GM19328 (cell line): ENCODE data around the gene TFEB.
A peak's percentile ranks its signal among the peaks of the same experiment; 100 is the strongest.

Experiments
- ATAC-seq: cut with Tn5 transposase; IDR thresholded peaks from one replicate; pipeline ENCODE4 v1.9.1; 2021; ENCODE audit warnings: mild to moderate bottlenecking, moderate library complexity; ENCODE audit not compliant: unreplicated experiment

The TFEB gene

DNA sequence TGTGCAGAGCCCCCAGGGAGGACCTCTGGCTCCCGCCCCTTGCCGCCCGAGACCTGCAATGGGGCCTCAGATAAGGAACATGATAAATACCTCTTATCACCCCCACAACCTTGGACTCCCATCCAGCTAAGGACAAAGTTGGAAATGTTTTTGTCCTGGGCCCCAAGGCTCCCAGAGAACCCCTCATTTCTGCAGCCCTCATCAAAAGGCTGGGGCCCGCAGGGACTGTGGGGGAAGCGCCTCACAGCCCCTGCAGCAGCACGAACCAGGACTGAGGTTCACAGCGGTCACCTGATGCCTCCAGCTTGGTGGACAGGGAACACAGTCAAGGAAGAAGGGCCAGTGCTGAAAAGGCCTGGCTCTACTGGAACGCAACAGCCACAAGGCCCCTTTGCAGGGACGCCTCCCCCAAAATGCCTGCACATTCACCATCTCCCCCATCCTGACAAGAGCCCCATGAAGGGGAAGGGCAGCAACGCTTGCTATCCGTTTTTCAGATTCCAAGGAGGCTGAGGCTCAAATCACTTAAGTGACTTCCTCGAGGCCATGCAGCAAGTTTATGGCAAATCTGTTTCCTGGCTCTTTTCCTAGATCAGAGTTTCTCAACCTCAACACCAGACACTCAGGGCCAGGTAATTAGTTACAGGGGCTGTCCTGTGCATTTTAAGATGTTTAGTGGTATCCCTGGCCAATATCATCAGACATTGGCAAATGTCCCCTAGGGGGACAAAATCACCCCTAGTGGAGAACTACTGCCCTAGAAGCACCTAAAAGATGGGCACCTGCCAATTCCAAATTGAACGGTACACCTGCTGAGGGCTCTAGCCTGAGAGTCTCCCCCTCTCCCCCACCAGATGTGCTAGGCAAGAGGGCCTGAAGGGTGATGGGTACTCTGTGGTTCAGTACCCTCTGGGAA, 10.6 kb downstream of the TFEB start:
- ATAC-seq, result no peak

DNA sequence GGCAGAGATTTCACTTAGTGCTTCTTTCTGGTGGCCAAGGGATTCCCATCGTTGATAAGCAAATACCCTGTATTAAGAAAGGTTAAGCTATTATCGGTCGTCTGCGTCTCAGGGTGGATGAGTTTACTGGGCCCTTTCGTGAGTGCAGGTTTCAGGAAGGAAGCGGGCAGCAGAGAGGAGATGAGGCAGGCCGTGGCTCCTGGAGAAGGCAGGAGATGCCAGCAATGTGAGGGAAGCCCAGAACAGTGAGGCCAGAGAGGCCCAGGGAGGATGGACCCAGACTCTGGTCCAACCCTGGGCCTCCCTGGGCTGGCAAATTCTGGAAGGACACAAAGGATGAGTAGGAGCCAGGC, 11.2 kb downstream of the TFEB start:
- no peak for ATAC-seq

DNA sequence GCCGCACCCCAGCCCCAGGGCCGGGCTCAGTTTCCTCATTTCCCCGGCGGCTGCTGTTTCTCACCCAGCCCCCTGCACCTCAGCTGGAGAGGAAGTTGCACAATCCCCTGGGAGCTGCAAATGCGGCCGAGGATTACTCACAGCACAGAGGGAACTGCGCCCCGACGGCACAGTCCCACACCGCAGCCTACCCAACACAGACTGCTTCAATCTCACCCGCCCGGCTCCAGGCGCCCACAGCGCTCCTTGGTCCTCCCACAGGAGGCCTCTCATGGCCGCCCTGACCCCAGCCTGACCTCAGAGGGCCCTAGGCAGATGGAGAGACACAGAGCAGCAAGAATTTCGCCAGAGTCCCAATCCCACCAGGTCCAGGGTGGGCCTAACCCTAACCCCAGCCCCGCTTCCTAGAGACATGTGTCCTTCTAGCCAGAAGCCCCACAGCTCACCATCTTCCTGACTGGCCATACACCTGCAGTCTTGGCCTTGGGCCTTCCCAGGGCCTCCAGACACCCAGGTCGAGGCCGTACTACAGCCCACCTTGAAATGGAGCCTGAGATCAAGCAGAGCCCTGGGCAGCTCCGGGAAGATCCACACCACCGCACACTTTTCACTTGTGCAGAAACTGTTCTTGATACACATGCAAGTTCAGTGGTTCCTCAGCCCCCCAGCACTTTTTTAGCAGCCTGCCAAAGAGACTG, 11.7 kb downstream of the TFEB start:
- ATAC-seq, result peak; percentile 56

GRCh38 chr6:41722969-41723529, 12.4 kb downstream of the TFEB start:
- ATAC-seq, result peak; percentile 2

GRCh38 chr6:41721414-41721813, 14.0 kb downstream of the TFEB start:
- no peak for ATAC-seq

- ATAC-seq, result no peak
These were observed 14.6 kb downstream of the TFEB start for GRCh38 chr6:41720783-41721182.

DNA sequence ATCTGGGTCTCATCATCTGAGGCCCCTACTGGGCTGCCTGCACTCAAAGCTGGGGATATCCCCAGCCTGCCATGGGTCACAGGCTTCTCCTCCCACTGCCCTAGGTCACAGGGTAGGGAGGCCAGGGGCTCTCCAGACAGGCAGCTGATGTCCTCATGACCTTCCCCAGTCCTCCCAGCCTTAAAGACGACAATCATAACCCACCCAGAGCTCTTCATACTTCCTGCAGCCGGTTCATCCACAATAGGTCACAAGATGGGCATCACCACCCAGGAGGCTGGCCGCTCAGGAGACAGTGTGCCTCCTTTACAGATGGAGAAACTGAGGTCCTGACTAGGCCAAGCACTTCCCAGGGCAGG, 15.2 kb downstream of the TFEB start:
- no peak for ATAC-seq

DNA sequence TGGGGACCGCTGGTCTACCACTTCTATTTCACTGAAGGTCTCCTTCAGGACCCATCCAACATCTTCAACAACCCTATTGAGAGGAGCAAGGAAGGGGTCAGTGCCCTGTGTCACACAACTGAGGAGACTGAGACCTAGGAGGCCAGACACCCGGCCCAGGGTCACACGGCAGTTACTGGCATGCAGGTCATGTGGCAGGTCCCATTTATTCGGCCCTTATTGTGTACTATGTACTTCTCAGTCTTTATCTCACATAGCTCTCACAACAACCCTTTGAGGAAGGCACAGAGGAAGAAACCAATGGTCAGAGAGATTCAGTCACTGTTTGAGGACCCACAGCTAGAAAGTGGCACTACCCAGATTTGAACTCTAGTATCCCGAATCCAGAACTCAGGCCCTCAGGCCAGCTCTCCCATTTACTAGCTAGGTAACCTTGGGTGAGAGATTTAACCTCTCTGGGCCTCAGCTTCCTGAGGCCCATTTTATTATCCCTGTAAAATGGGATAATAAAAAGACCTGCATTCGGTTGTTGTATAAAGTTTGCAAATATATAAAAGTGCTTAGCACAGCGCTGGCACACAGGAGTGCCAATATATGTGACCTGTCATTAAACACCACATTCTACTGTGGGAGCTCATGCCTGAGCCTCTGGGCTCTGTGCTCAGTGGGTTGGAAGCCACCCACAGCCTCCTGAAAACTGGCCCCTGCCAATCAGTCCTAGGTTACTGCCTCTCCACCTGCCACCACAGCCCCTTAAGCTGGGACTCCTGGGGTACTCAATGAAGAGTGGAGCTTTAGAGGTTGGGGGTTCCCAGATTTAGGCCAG, 15.8 kb downstream of the TFEB start:
- no peak for ATAC-seq

DNA sequence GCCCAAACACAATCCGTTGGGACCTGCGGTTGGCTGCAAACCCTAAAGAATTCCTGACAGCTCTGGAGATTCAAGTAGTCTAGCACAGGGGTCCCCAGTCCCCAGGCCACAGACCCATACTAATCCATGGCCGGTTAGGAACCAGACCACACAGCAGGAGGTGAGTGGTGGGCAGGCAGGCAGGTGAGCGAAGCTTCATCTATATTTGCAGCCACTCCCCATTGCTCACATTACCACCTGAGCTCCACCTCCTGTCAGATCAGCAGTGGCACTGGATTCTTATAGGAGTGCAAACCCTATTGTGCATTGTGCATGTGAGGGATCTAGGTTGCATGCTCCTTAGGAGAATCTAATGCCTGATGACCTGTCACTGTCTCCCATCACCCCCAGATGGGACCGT, 16.6 kb downstream of the TFEB start:
- ATAC-seq, result no peak

- ATAC-seq, result no peak
These were observed 18.0 kb downstream of the TFEB start for GRCh38 chr6:41717392-41717736.

DNA sequence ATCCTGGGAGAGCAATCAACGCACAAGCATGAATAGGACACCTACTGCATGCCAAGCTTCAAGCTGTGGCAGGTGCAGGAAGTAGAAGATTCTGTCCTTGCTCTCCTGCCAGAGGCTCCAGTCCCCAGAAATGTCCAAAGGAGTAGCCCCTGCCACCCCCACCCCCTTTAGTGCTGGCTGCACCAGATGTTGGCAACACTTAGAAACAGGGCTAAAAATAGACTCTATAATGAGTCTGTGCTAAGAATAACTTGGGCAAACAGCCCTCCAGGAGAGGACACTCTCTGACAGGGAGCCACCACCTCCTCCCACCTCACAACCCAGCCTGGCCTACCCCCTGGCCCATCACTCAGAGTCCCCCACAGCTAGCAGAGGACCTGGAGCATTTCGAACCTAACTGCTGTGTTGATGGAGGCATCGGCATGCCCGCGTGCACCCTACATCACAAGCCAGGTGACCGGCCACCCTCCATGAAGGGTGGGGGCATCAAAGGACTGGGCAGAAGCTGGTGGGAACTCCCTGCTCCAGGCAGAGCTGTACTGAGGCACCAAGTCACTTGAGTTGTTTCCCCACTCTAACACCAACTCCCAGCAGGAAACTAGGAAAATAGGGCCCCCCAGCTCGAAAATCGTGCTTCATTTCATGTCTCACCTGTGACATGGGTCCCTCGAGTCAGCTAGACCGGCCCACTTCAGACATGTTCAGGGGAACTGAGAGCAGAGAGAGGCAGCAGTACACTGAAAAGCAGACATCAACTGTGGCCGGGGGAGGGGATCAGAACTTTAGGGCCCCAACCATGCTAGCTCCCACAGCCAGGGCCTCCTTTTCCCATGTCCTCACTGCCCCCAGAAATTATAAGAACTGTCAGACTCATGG, 18.7 kb downstream of the TFEB start:
- ATAC-seq, result no peak

GRCh38 chr6:41715795-41716515, 19.5 kb downstream of the TFEB start:
- no peak for ATAC-seq

DNA sequence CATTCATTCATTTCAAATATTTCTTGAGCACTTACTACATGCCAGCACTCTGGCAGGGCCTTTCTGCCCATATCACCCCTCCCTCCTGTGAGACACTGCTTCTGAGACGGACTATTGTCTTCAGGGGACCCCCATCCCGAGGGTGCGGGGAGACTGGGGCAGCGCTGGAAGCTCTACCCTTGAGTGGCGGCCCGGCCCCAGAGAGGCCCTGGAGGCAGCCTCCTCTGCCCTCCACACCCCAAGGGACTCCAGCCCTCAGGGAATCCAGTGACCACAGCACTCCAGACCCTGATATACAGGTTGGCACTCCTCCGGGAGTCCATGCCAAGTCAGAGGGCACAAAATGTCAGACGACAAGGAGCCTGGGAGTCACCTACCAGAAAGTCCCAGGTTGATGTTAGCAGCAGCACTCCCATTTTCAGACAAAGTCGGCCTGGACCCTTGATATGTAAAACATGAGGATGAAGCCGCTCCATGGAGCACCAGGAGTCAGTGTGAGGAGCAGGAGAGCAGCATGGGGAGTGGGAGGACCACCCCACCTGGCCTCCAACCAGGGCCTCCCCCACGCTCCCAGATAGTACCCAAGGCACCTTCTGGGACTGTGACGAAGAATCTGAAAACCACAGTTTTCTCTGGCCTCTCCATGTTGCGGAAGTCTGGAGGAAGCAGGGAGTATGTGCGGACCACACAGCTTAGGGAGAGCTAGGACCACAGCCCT, 20.7 kb downstream of the TFEB start:
- no peak for ATAC-seq

GRCh38 chr6:41713650-41714291, 21.6 kb downstream of the TFEB start:
- peak; percentile 43 for ATAC-seq

GRCh38 chr6:41713159-41713649, 22.2 kb downstream of the TFEB start:
- no peak for ATAC-seq

DNA sequence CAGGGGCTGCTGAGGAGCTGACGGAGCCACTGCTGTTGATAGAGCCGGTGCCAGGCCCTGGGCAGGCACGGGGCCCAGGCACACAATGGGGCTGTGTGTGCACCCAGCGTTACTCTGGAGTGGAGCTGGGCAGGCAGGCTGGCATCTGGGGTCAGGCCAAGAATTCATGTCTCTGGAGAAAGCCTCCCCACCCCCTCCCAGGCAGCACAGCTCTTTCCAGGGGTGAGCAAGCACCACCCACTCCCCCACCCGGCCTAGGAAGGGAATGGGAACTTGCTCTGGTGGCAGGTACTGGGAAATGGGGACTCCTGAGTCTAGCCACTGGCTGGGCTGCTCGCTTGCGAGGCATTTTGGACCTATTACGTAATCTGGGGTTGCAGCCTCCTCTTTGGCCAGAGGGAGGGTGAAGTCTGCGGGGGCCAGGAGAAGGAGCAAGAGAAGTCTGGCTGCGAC, 22.7 kb downstream of the TFEB start:
- no peak for ATAC-seq

DNA sequence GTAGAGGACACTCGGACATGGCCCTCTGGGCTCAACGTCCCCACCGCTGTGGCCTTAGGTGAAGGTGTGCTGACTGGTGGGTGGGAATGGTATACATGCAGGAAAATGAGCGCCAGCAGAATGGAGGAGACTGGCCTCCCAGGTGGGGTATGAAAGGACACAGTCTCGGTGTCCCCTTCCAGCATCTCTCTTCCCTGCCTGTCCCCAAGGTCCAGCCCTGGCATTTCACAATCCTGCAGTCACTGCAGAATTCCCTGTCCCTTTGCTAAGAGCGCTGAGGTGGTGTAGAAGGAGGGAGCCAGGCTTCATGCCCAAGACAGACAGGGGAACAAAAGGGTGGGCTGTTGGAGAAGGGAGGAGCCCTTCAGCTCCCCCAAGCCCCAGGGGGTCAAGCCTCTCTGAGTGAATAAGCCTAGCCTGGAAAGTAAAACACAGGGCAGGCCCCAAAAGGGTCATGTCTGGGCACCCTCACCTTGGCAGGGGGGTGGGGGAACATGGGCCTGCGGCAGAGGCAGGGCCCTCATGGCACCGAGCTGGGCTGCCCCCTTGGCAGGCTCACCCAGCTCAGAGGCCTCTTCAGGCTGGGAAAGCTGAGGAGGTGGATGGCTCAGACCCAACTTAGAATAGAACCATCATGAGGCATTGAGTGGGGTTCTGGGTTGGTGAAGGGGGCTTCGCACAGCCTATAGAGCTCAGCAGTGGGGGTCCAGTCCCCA, 23.9 kb downstream of the TFEB start:
- ATAC-seq, result no peak

GRCh38 chr6:41709375-41709774, 26.0 kb downstream of the TFEB start:
- no peak for ATAC-seq
